WTC11 (cell line): ENCODE measurements around the gene OR13C8. TPM values are rescaled to one million over a fixed set of nuclear protein-coding genes. Genes with fewer than 3 reads are reported as not detected.

Experiments
- ATAC-seq: fragments of 200-7000 bp; cut with Tn5 transposase; 2 replicates; pipeline ENCODE4 v1.10.0; 2021; ENCODE audit warnings: mild to moderate bottlenecking, moderate library complexity
- CTCF ChIA-PET: fragments of 300-600 bp; sonication (Branson Sonifier 250); formaldehyde crosslinking; loops from one replicate; lab custom pipeline; 2021; ENCODE audit warnings: antibody characterized with exemption; lab: Charles Lee
- POLR2A ChIA-PET: fragments of 350-600 bp; sonication (Branson Sonifier 250); formaldehyde crosslinking; loops from one replicate; lab custom pipeline; 2021; ENCODE audit warnings: antibody characterized with exemption; lab: Charles Lee
- DNase-seq: peaks from one replicate; pipeline ENCODE4 v3.0.0; 2021; ENCODE audit warnings: low spot score
- H3K27ac Mint-ChIP-seq: 2 replicates; pipeline ENCODE4 v1.8.0; 2021; ENCODE audit warnings: mixed read lengths
- H3K27me3 Mint-ChIP-seq: 2 replicates; pipeline ENCODE4 v1.8.0; 2021; ENCODE audit warnings: low read depth, mild to moderate bottlenecking, moderate library complexity, mixed read lengths
- H3K36me3 Mint-ChIP-seq: 2 replicates; pipeline ENCODE4 v1.8.0; 2021; ENCODE audit warnings: mixed read lengths
- H3K4me1 Mint-ChIP-seq: 2 replicates; pipeline ENCODE4 v1.8.0; 2022; ENCODE audit warnings: mixed read lengths
- H3K4me3 Mint-ChIP-seq: 2 replicates; pipeline ENCODE4 v1.8.0; 2021; ENCODE audit warnings: mild to moderate bottlenecking, moderate library complexity, mixed read lengths
- H3K9me3 Mint-ChIP-seq: 2 replicates; pipeline ENCODE4 v1.8.0; 2021; ENCODE audit warnings: mixed read lengths
- ATF3 ChIP-seq: sonication (generic); formaldehyde crosslinking; conservative IDR thresholded peaks from 2 replicates; pipeline ENCODE4 v1.8.1; 2022; ENCODE audit warnings: mild to moderate bottlenecking, missing genetic modification reagents
- CREB1 ChIP-seq: sonication (generic); formaldehyde crosslinking; IDR thresholded peaks from 2 replicates; pipeline ENCODE4 v1.8.0; 2023; ENCODE audit warnings: mild to moderate bottlenecking, missing genetic modification reagents
- GRHL2 ChIP-seq: fragments of 250-450 bp; sonication (Bioruptor Pico); IDR thresholded peaks from 2 replicates; pipeline ENCODE4 v1.8.0; 2022; ENCODE audit warnings: mild to moderate bottlenecking, moderate library complexity; ENCODE audit not compliant: insufficient replicate concordance, severe bottlenecking
- HMGA2 ChIP-seq: fragments of 250-450 bp; sonication (Bioruptor Pico); IDR thresholded peaks from 2 replicates; pipeline ENCODE4 v1.4.0; 2021; ENCODE audit warnings: mild to moderate bottlenecking, moderate library complexity
- JAZF1 ChIP-seq: fragments of 250-450 bp; sonication (Bioruptor Pico); IDR thresholded peaks from 2 replicates; pipeline ENCODE4 v1.9.0; 2021; ENCODE audit warnings: moderate library complexity, mild to moderate bottlenecking, inconsistent platforms
- MAX ChIP-seq: sonication (generic); formaldehyde crosslinking; IDR thresholded peaks from 2 replicates; pipeline ENCODE4 v1.8.0; 2022; ENCODE audit warnings: mild to moderate bottlenecking, missing genetic modification reagents
- MLX ChIP-seq: sonication (generic); formaldehyde crosslinking; IDR thresholded peaks from 2 replicates; pipeline ENCODE4 v1.8.1; 2023; ENCODE audit warnings: mild to moderate bottlenecking, missing genetic modification reagents, moderate library complexity
- PRDM15 ChIP-seq: sonication (generic); formaldehyde crosslinking; IDR thresholded peaks from 2 replicates; pipeline ENCODE4 v1.8.0; 2022; ENCODE audit warnings: missing genetic modification reagents
- RELA ChIP-seq: sonication (generic); formaldehyde crosslinking; IDR thresholded peaks from 2 replicates; pipeline ENCODE4 v1.8.1; 2022; ENCODE audit warnings: missing genetic modification reagents, mild to moderate bottlenecking, borderline replicate concordance
- SMAD3 ChIP-seq: sonication (generic); formaldehyde crosslinking; IDR thresholded peaks from 2 replicates; pipeline ENCODE4 v1.8.0; 2022; ENCODE audit warnings: missing genetic modification reagents, mild to moderate bottlenecking, borderline replicate concordance
- SMAD4 ChIP-seq: sonication (generic); formaldehyde crosslinking; IDR thresholded peaks from 2 replicates; pipeline ENCODE4 v1.8.0; 2022; ENCODE audit warnings: mild to moderate bottlenecking, missing genetic modification reagents
- STAT6 ChIP-seq: sonication (generic); formaldehyde crosslinking; conservative IDR thresholded peaks from 2 replicates; pipeline ENCODE4 v1.8.1; 2023; ENCODE audit warnings: mild to moderate bottlenecking, low read depth, missing genetic modification reagents, moderate library complexity
- ZBTB43 ChIP-seq: sonication (generic); formaldehyde crosslinking; IDR thresholded peaks from 2 replicates; pipeline ENCODE4 v1.8.1; 2023; ENCODE audit warnings: mild to moderate bottlenecking, missing genetic modification reagents
- ZNF138 ChIP-seq: sonication (generic); formaldehyde crosslinking; conservative IDR thresholded peaks from 2 replicates; pipeline ENCODE4 v1.8.1; 2022; ENCODE audit warnings: mild to moderate bottlenecking, moderate library complexity, missing genetic modification reagents
- ZNF263 ChIP-seq: sonication (generic); formaldehyde crosslinking; IDR thresholded peaks from 2 replicates; pipeline ENCODE4 v1.8.1; 2022; ENCODE audit warnings: low read depth, mild to moderate bottlenecking, moderate library complexity, missing genetic modification reagents
- ZNF396 ChIP-seq: fragments of 250-450 bp; sonication (Bioruptor Pico); IDR thresholded peaks from 2 replicates; pipeline ENCODE4 v1.8.0; 2021; ENCODE audit warnings: mild to moderate bottlenecking, moderate library complexity, borderline replicate concordance
- ZNF532 ChIP-seq: fragments of 250-450 bp; sonication (Bioruptor Pico); IDR thresholded peaks from 2 replicates; pipeline ENCODE4 v1.9.0; 2021; ENCODE audit warnings: mild to moderate bottlenecking, borderline replicate concordance
- total RNA-seq: library from RNA; stranded (reverse); gene quantifications from 3 replicates; pipeline ENCODE4 v1.2.3, GENCODE V29; 2021

The OR13C8 gene
- total RNA-seq, 1 experiment from 2014 or later, result not detected

- Mint-ChIP-seq H3K9me3 (peaks cover 25% of the 10 kb centered on the region), H3K27me3 (no peaks in the 10 kb centered on the region), H3K4me3 (no peak overlapping the region), H3K27ac (no peak overlapping the region), H3K4me1 (no peaks in the 10 kb centered on the region), H3K36me3 (peaks cover 5% of the 10 kb centered on the region; the same call in 1 of the 2 replicates)
- ChIA-PET POLR2A (no interaction called here), CTCF (no interaction called here)
- TF ChIP-seq SMAD4 (CRISPR knock-in tag), result no peak
- no peak for TF ChIP-seq MLX (CRISPR knock-in tag)
- no peak for TF ChIP-seq ZNF138 (CRISPR knock-in tag)
- TF ChIP-seq ZNF396 (CRISPR knock-in tag), result no peak
- TF ChIP-seq JAZF1, result no peak
- TF ChIP-seq ZNF532 (CRISPR knock-in tag), result no peak
- TF ChIP-seq GRHL2 (CRISPR knock-in tag), result no peak
- TF ChIP-seq ZNF263 (CRISPR knock-in tag), result no peak
- TF ChIP-seq ZBTB43 (CRISPR knock-in tag), result no peak
- TF ChIP-seq STAT6 (CRISPR knock-in tag), result no peak
- no peak for TF ChIP-seq MAX (CRISPR knock-in tag)
- no peak for TF ChIP-seq CREB1 (CRISPR knock-in tag)
- no peak for TF ChIP-seq PRDM15 (CRISPR knock-in tag)
- no peak for TF ChIP-seq HMGA2 (CRISPR knock-in tag)
- no peak for TF ChIP-seq SMAD3 (CRISPR knock-in tag)
- no peak for TF ChIP-seq ATF3 (CRISPR knock-in tag)
- no peak for TF ChIP-seq RELA (CRISPR knock-in tag)
- ATAC-seq (no peak), DNase-seq (no peak)
Observed at GRCh38 chr9:104575456-104575855, 6.5 kb downstream of the OR13C8 start.
